K562 (cell line): ENCODE measurements around the gene PRKCE.

Source experiments
- PHF8 ChIP-seq: fragments of 200-600 bp; sonication (generic); IDR thresholded peaks from 2 replicates; pipeline ENCODE4 v1.6.1; 2012; ENCODE audit warnings: mixed run types, mild to moderate bottlenecking, inconsistent platforms, low read length, moderate library complexity, borderline replicate concordance
- TF ChIP-seq, protein P1 (sequence below): fragments of 450-650 bp; IDR thresholded peaks from 2 replicates; pipeline ENCODE4 v1.6.1; 2018; ENCODE audit not compliant: partially characterized antibody

DNA sequence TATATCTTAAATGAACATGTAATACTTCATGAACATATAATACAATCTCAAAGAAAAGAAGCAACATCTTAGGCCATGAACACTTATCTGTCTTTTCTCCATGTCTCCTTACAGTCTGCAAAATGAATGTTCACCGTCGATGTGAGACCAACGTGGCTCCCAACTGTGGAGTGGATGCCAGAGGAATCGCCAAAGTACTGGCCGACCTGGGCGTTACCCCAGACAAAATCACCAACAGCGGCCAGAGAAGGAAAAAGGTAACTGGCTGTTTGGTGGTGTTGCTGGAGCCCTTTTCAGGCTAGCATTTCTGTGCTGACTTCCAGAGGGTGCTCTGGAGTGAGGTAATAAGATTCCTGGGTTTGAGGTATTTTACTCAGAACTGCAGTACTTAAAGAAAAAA is 349.8 kb downstream of the PRKCE start:
- TF ChIP-seq, protein P1, sequence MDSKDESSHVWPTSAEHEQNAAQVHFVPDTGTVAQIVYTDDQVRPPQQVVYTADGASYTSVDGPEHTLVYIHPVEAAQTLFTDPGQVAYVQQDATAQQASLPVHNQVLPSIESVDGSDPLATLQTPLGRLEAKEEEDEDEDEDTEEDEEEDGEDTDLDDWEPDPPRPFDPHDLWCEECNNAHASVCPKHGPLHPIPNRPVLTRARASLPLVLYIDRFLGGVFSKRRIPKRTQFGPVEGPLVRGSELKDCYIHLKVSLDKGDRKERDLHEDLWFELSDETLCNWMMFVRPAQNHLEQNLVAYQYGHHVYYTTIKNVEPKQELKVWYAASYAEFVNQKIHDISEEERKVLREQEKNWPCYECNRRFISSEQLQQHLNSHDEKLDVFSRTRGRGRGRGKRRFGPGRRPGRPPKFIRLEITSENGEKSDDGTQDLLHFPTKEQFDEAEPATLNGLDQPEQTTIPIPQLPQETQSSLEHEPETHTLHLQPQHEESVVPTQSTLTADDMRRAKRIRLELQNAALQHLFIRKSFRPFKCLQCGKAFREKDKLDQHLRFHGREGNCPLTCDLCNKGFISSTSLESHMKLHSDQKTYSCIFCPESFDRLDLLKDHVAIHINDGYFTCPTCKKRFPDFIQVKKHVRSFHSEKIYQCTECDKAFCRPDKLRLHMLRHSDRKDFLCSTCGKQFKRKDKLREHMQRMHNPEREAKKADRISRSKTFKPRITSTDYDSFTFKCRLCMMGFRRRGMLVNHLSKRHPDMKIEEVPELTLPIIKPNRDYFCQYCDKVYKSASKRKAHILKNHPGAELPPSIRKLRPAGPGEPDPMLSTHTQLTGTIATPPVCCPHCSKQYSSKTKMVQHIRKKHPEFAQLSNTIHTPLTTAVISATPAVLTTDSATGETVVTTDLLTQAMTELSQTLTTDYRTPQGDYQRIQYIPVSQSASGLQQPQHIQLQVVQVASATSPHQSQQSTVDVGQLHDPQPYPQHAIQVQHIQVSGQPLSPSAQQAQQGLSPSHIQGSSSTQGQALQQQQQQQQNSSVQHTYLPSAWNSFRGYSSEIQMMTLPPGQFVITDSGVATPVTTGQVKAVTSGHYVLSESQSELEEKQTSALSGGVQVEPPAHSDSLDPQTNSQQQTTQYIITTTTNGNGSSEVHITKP: no peak
- no peak for TF ChIP-seq PHF8
